Endothelial cell of umbilical vein (primary cell): Measurements from ENCODE around the gene TTLL12.

Experiments used
- POLR2A ChIP-seq: IDR thresholded peaks from 2 replicates; pipeline ENCODE4 v1.6.1; 2012; ENCODE audit warnings: low read depth, mild to moderate bottlenecking, control low read depth, low read length
- POLR2AphosphoS5 ChIP-seq: IDR thresholded peaks from 2 replicates; pipeline ENCODE4 v1.6.1; 2012; ENCODE audit warnings: low read depth, mild to moderate bottlenecking, control low read depth, low read length, moderate library complexity; ENCODE audit not compliant: insufficient read depth
- TF ChIP-seq, protein P1 (sequence below), 2 donors: IDR thresholded peaks; 1 replicate in 1 of 2; 2 replicates in 1 of 2; pipeline ENCODE4 v1.5.1; 2011; ENCODE audit warnings: low read length in 2 of 2, mild to moderate bottlenecking in 2 of 2, moderate library complexity in 2 of 2, control low read depth in 1 of 2, inconsistent platforms in 1 of 2, low read depth in 1 of 2; ENCODE audit not compliant: insufficient read depth in 1 of 2; ENCODE audit errors: extremely low read depth in 1 of 2

DNA sequence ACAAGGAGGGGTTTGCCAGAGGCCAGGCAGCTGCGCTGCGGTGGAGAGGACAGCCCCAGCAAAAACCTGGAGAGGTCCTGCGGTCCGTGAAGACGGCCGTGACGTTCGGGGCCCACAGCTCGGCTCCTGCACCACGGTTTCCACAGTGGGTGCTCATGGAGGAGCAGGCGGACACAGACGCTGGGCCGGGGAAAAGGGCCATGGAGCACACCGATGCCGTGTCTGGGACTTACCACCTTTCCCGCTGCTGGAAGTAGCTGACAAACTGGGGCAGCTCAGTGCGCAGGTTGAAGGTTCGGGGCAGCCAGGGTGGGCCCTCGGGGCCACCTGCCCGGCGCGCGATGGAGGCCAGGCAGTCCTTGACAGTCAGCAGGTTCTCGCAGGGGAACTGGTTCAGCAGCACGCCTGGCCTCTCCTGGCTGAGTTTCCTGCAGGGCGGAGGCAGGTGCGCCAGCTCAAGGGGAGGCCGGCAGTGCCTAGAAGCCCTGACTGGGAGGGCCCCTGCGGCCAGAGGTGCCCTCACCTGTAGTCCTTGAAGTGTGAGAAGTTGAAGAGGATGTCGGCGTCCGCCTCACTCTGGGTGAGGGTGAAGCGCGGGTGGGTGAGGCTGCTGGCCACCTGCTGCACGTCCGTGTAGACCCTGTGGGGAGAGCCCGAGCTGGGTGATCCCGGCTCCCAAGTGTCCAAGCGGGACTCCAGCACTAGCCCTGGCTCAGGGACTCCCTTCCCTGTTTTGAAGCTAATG, 12.8 kb downstream of the TTLL12 start:
- TF ChIP-seq, protein P1, sequence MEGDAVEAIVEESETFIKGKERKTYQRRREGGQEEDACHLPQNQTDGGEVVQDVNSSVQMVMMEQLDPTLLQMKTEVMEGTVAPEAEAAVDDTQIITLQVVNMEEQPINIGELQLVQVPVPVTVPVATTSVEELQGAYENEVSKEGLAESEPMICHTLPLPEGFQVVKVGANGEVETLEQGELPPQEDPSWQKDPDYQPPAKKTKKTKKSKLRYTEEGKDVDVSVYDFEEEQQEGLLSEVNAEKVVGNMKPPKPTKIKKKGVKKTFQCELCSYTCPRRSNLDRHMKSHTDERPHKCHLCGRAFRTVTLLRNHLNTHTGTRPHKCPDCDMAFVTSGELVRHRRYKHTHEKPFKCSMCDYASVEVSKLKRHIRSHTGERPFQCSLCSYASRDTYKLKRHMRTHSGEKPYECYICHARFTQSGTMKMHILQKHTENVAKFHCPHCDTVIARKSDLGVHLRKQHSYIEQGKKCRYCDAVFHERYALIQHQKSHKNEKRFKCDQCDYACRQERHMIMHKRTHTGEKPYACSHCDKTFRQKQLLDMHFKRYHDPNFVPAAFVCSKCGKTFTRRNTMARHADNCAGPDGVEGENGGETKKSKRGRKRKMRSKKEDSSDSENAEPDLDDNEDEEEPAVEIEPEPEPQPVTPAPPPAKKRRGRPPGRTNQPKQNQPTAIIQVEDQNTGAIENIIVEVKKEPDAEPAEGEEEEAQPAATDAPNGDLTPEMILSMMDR (IDR thresholded peaks at IDR 0.05; ENCODE audit: extremely low read depth in 1 of 2, insufficient read depth in 1 of 2, low read depth in 1 of 2, low read length in 2 of 2), result no peak
- no peak for TF ChIP-seq POLR2A
- no peak for TF ChIP-seq POLR2AphosphoS5
